HCT116 (cell line): ENCODE results near the gene TMEM131. TPM values are rescaled to one million over a fixed set of nuclear protein-coding genes. Genes with fewer than 3 reads are reported as not detected.

Experiments used
- ATAC-seq: fragments of 200-7000 bp; cut with Tn5 transposase; 2 replicates; pipeline ENCODE4 v1.9.1; 2020; ENCODE audit warnings: mild to moderate bottlenecking, moderate library complexity
- BruUV-seq: library from RNA; stranded (reverse); fragments of 400-500 nt; replicated peaks from 2 replicates; lab custom pipeline; 2021; lab: Mats Ljungman, UMichigan
- CTCF ChIA-PET: fragments of 300-600 bp; sonication (Branson Sonifier 250); formaldehyde crosslinking; loops from one replicate; lab custom pipeline; 2021; ENCODE audit warnings: antibody characterized with exemption; lab: Charles Lee
- POLR2A ChIA-PET: fragments of 300-600, 350-600 bp; sonication (Branson Sonifier 250); formaldehyde crosslinking; loops from one replicate; lab custom pipeline; 2021; ENCODE audit warnings: antibody characterized with exemption; lab: Charles Lee
- RAD21 ChIA-PET, 2 experiments: fragments of 300-600 bp; sonication (Branson Sonifier 250); formaldehyde crosslinking; loops; one replicate each; lab custom pipeline; 2023; ENCODE audit warnings: low total read pairs in 2 of 2; ENCODE audit not compliant: uncharacterized antibody in 2 of 2, unreplicated experiment in 2 of 2, low non-redundant PET in 1 of 2; lab: Charles Lee
- DNase-seq: peaks from one replicate; pipeline ENCODE4 v3.0.0-alpha.2; 2010; ENCODE audit warnings: low read depth, low spot score
- H2AFZ ChIP-seq: fragments of 200-600 bp; shearing (Covaris generic), sonication (generic); 2 replicates; pipeline ENCODE4 v1.6.1; 2017; ENCODE audit warnings: low read depth, mixed run types, mixed read lengths, antibody characterized with exemption, low read length; ENCODE audit not compliant: poor library complexity, severe bottlenecking
- H3K27ac ChIP-seq: 2 replicates; pipeline ENCODE4 v1.5.1; 2012; ENCODE audit warnings: low read depth, low read length
- H3K27me3 ChIP-seq: fragments of 200-600 bp; sonication (generic); 2 replicates; pipeline ENCODE4 v1.6.1; 2016; ENCODE audit warnings: mixed run types, low read length, mixed read lengths; ENCODE audit not compliant: insufficient read depth
- H3K36me3 ChIP-seq, 2 experiments: fragments of 200-500 bp in 1 of 2; fragments of 200-600 bp in 1 of 2; sonication (Bioruptor generic) in 1 of 2; sonication (generic) in 1 of 2; 2 replicates each; pipeline versions ENCODE4 v1.5.1 to v1.6.1; 2014 to 2016; ENCODE audit warnings: low read length in 2 of 2, inconsistent platforms in 1 of 2, mixed read lengths in 1 of 2, mixed run types in 1 of 2; ENCODE audit not compliant: insufficient read depth in 2 of 2, control insufficient read depth in 1 of 2
- H3K4me1 ChIP-seq, 2 experiments: fragments of 200-600 bp in 1 of 2; sonication (generic) in 1 of 2; 2 replicates each; pipeline versions ENCODE4 v1.5.1 to v1.6.1; 2012 to 2017; ENCODE audit warnings: low read length in 2 of 2, inconsistent platforms in 1 of 2, mild to moderate bottlenecking in 1 of 2, mixed read lengths in 1 of 2, mixed run types in 1 of 2, moderate library complexity in 1 of 2; ENCODE audit not compliant: insufficient read depth in 2 of 2, control insufficient read depth in 1 of 2
- H3K4me2 ChIP-seq: fragments of 200-600 bp; sonication (generic); 2 replicates; pipeline ENCODE4 v1.6.1; 2017; ENCODE audit warnings: mixed run types, low read length, mixed read lengths
- H3K4me3 ChIP-seq, 2 experiments: fragments of 200-600 bp in 1 of 2; sonication (generic) in 1 of 2; replicated peaks in 1 of 2; 2 replicates each; pipeline ENCODE4 v1.5.1; 2011 to 2016; ENCODE audit warnings: low read length in 2 of 2, control low read depth in 1 of 2, low read depth in 1 of 2, mild to moderate bottlenecking in 1 of 2, mixed read lengths in 1 of 2, mixed run types in 1 of 2
- H3K79me2 ChIP-seq: fragments of 200-600 bp; sonication (generic); 2 replicates; pipeline ENCODE4 v1.6.1; 2017; ENCODE audit warnings: mild to moderate bottlenecking, mixed run types, low read length, moderate library complexity, mixed read lengths; ENCODE audit not compliant: insufficient read depth
- H3K9ac ChIP-seq: fragments of 200-600 bp; sonication (generic); 2 replicates; pipeline ENCODE4 v1.6.1; 2016; ENCODE audit warnings: low read length, mixed read lengths
- H3K9me2 ChIP-seq: fragments of 200-600 bp; sonication (generic), shearing (Covaris generic); 2 replicates; pipeline ENCODE4 v1.6.1; 2017; ENCODE audit warnings: mixed run types, mild to moderate bottlenecking, moderate library complexity; ENCODE audit not compliant: insufficient read depth
- H3K9me3 ChIP-seq, 2 experiments: fragments of 200-500 bp in 1 of 2; fragments of 200-600 bp in 1 of 2; sonication (Bioruptor generic) in 1 of 2; sonication (generic) in 1 of 2; 2 replicates each; pipeline ENCODE4 v1.6.1; 2014 to 2017; ENCODE audit warnings: low read length in 2 of 2, mixed read lengths in 2 of 2, inconsistent platforms in 1 of 2, low read depth in 1 of 2, mild to moderate bottlenecking in 1 of 2, mixed run types in 1 of 2, moderate library complexity in 1 of 2; ENCODE audit not compliant: control insufficient read depth in 1 of 2, insufficient read depth in 1 of 2
- H4K20me1 ChIP-seq: fragments of 200-600 bp; sonication (generic), shearing (Covaris generic); 2 replicates; pipeline ENCODE4 v1.6.1; 2017; ENCODE audit warnings: mixed run types, mild to moderate bottlenecking, moderate library complexity; ENCODE audit not compliant: insufficient read depth
- CEBPB ChIP-seq: IDR thresholded peaks from 2 replicates; pipeline ENCODE4 v1.6.1; 2012; ENCODE audit warnings: low read depth
- ELF1 ChIP-seq: IDR thresholded peaks from 2 replicates; pipeline ENCODE4 v1.6.1; 2012; ENCODE audit warnings: low read depth, borderline replicate concordance
- EZH2phosphoT487 ChIP-seq: fragments of 200-600 bp; IDR thresholded peaks from 2 replicates; pipeline ENCODE4 v1.6.1; 2018; ENCODE audit warnings: antibody characterized with exemption, borderline replicate concordance
- RAD21 ChIP-seq: IDR thresholded peaks from 2 replicates; pipeline ENCODE4 v1.6.1; 2012; ENCODE audit warnings: low read depth, mild to moderate bottlenecking
- SIN3A ChIP-seq: IDR thresholded peaks from 2 replicates; pipeline ENCODE4 v1.6.1; 2012; ENCODE audit warnings: low read depth
- SP1 ChIP-seq: IDR thresholded peaks from 2 replicates; pipeline ENCODE4 v1.6.1; 2012; ENCODE audit warnings: low read depth
- SRF ChIP-seq: IDR thresholded peaks from 2 replicates; pipeline ENCODE4 v1.6.1; 2012; ENCODE audit warnings: low read depth
- TCF7L2 ChIP-seq: IDR thresholded peaks from 2 replicates; pipeline ENCODE4 v1.7.0; 2011; ENCODE audit warnings: borderline replicate concordance, inconsistent platforms; ENCODE audit not compliant: insufficient read depth, insufficient read length; ENCODE audit errors: extremely low read depth
- ZNF274 ChIP-seq: fragments of 200-500 bp; sonication (Bioruptor generic); IDR thresholded peaks from 2 replicates; pipeline ENCODE4 v1.6.1; 2014; ENCODE audit warnings: mild to moderate bottlenecking, low read depth, low read length, inconsistent platforms
- intact Hi-C: fragments of 100-400 bp; cut with micrococcal nuclease; formaldehyde crosslinking; loops from 2 replicates; pipeline ENCODE4 v1.10.0; 2022
- total RNA-seq: library from RNA; stranded (reverse); gene quantifications from one replicate; pipeline ENCODE4 v1.2.1, GENCODE V29; 2021; ENCODE audit not compliant: unreplicated experiment
- TF ChIP-seq, protein P1 (sequence below): IDR thresholded peaks from 2 replicates; pipeline ENCODE4 v1.6.1; 2011; ENCODE audit warnings: mild to moderate bottlenecking, low read length, moderate library complexity; ENCODE audit not compliant: insufficient replicate concordance; ENCODE audit errors: extremely low read depth
- TF ChIP-seq, protein P2 (sequence below): IDR thresholded peaks from 2 replicates; pipeline ENCODE4 v1.6.1; 2012

The TMEM131 gene
- total RNA-seq, 1 experiment from 2014 or later, result 51.5 TPM

GRCh38 chr2:98029718-98030222 is 34.0 kb upstream of the TMEM131 start:
- no peaks in the 10 kb centered on the region for H3K79me2 ChIP-seq
- no peaks in the 10 kb centered on the region for H3K4me1 ChIP-seq
- H2AFZ ChIP-seq, result no peak overlapping the region
- no peak for TF ChIP-seq ZNF274
- TF ChIP-seq, protein P1, sequence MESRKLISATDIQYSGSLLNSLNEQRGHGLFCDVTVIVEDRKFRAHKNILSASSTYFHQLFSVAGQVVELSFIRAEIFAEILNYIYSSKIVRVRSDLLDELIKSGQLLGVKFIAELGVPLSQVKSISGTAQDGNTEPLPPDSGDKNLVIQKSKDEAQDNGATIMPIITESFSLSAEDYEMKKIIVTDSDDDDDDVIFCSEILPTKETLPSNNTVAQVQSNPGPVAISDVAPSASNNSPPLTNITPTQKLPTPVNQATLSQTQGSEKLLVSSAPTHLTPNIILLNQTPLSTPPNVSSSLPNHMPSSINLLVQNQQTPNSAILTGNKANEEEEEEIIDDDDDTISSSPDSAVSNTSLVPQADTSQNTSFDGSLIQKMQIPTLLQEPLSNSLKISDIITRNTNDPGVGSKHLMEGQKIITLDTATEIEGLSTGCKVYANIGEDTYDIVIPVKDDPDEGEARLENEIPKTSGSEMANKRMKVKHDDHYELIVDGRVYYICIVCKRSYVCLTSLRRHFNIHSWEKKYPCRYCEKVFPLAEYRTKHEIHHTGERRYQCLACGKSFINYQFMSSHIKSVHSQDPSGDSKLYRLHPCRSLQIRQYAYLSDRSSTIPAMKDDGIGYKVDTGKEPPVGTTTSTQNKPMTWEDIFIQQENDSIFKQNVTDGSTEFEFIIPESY, result no peak
- TF ChIP-seq, protein P2, sequence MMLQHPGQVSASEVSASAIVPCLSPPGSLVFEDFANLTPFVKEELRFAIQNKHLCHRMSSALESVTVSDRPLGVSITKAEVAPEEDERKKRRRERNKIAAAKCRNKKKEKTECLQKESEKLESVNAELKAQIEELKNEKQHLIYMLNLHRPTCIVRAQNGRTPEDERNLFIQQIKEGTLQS, result no peak
- TF ChIP-seq CEBPB, result no peak
- no peak for TF ChIP-seq TCF7L2
- no peak for TF ChIP-seq EZH2phosphoT487
- TF ChIP-seq SP1, result no peak
- TF ChIP-seq RAD21, result no peak
- no peak for TF ChIP-seq ELF1
- no peak for TF ChIP-seq SRF
- TF ChIP-seq SIN3A, result no peak
- H4K20me1 ChIP-seq, result no peaks in the 10 kb centered on the region
- POLR2A ChIA-PET, result no interaction called here
- no peaks in the 10 kb centered on the region for H3K27me3 ChIP-seq
- no peak for DNase-seq
- no peak overlapping the region for H3K9ac ChIP-seq
- intact Hi-C loops, result no loop called here
- no TSS peak for BruUV-seq
- H3K4me2 ChIP-seq, result no peak overlapping the region
- CTCF ChIA-PET, result no interaction called here
- ATAC-seq, result no peak
- H3K36me3 ChIP-seq, result no peaks in the 10 kb centered on the region
- no peaks in the 10 kb centered on the region for H3K9me2 ChIP-seq
- no peaks in the 10 kb centered on the region for H3K9me3 ChIP-seq
- no peak overlapping the region for H3K27ac ChIP-seq
- RAD21 ChIA-PET, result no interaction called here
- no peak overlapping the region for H3K4me3 ChIP-seq
